HG02588 (cell line): ENCODE results near the gene PBX3.
A peak's percentile ranks its signal among the peaks of the same experiment; 100 is the strongest.

Source experiments
- ATAC-seq: cut with Tn5 transposase; IDR thresholded peaks from one replicate; pipeline ENCODE4 v1.9.1; 2021; ENCODE audit warnings: mild to moderate bottlenecking, moderate library complexity; ENCODE audit not compliant: unreplicated experiment

PBX3 gene

GRCh38 chr9:125747053-125747764 lies at the start of gene PBX3:
Gene PBX3 (plus strand): TSS chr9:125747373.
- peak; percentile 31 for ATAC-seq

- no peak for ATAC-seq
These were observed 47.3 kb upstream of the PBX3 start for GRCh38 chr9:125699870-125700269.

GRCh38 chr9:125700791-125701190 lies 46.4 kb upstream of the PBX3 start:
- ATAC-seq, result peak; percentile 76

GRCh38 chr9:125701351-125701750 lies 45.8 kb upstream of the PBX3 start:
- no peak for ATAC-seq

- no peak for ATAC-seq
These were observed 43.5 kb upstream of the PBX3 start for GRCh38 chr9:125703662-125704061.

GRCh38 chr9:125705893-125706292 lies 41.3 kb upstream of the PBX3 start:
- no peak for ATAC-seq

GRCh38 chr9:125706651-125707471 lies 40.3 kb upstream of the PBX3 start, which contains the start of gene MAPKAP1:
Gene MAPKAP1 (minus strand): TSS chr9:125707208. CDS start chr9:125672574, 34,634 bp downstream.
- peak; percentile 96 for ATAC-seq

GRCh38 chr9:125707472-125707804 lies 39.7 kb upstream of the PBX3 start:
- peak; percentile 6 for ATAC-seq

GRCh38 chr9:125726456-125727132 lies 20.6 kb upstream of the PBX3 start:
- ATAC-seq, result no peak

GRCh38 chr9:125730168-125730567 lies 17.0 kb upstream of the PBX3 start:
- ATAC-seq, result no peak

- no peak for ATAC-seq
These were observed 14.6 kb upstream of the PBX3 start for GRCh38 chr9:125732562-125732961.

- ATAC-seq, result no peak
These were observed 7.7 kb upstream of the PBX3 start for GRCh38 chr9:125739436-125739835.

- no peak for ATAC-seq
These were observed 4.5 kb upstream of the PBX3 start for GRCh38 chr9:125742657-125743056.

GRCh38 chr9:125743682-125744428 lies 3.3 kb upstream of the PBX3 start:
- ATAC-seq, result no peak

- ATAC-seq, result no peak
These were observed 2.6 kb upstream of the PBX3 start for GRCh38 chr9:125744616-125745015.

GRCh38 chr9:125745018-125745417 lies 2.2 kb upstream of the PBX3 start:
- no peak for ATAC-seq

GRCh38 chr9:125745682-125746016 lies 1.5 kb upstream of the PBX3 start:
- ATAC-seq, result no peak

- peak; percentile 64 for ATAC-seq
These were observed 978 bp upstream of the PBX3 start for GRCh38 chr9:125746017-125746773.

- ATAC-seq, result peak; percentile 21
These were observed 460 bp upstream of the PBX3 start for GRCh38 chr9:125746774-125747052.

GRCh38 chr9:125747765-125748445 lies 732 bp downstream of the PBX3 start:
- ATAC-seq, result no peak
